DMS153 treated with DMSO at 0.1 percent for 48 hours (cell line): ENCODE results near the gene MRM3.
A peak's percentile ranks its signal among the peaks of the same experiment; 100 is the strongest.
"Not testable (repeated sequence)": the region's sequence is repeated elsewhere in the genome, so short reads cannot be mapped to it uniquely, and the experiment has no call there.

Experiments
- DNase-seq: peaks from one replicate; lab custom pipeline; 2025; ENCODE audit not compliant: unreplicated experiment; lab: John Stamatoyannopoulos, UW

Gene MRM3

GRCh38 chr17:781805-782731 lies at the start of gene MRM3, which contains the start of gene GLOD4:
TSS of gene MRM3 (plus strand) at chr17:782353. CDS start at chr17:782379, 26 bp downstream.
TSS of gene GLOD4 (minus strand) at chr17:782280. CDS start at chr17:782255, 25 bp downstream.
- peak; percentile 12 for DNase-seq

- DNase-seq: no peak
Measured at GRCh38 chr17:732902-733720, 49.0 kb upstream of the MRM3 start.

- DNase-seq: no peak
Measured at GRCh38 chr17:733743-734142, 48.4 kb upstream of the MRM3 start.

GRCh38 chr17:737561-738113 lies 44.5 kb upstream of the MRM3 start:
- DNase-seq: no peak

- no peak for DNase-seq
Measured at GRCh38 chr17:740240-741017, 41.7 kb upstream of the MRM3 start.

GRCh38 chr17:742147-742793 lies 39.9 kb upstream of the MRM3 start:
- no peak for DNase-seq

GRCh38 chr17:743139-743538 lies 39.0 kb upstream of the MRM3 start:
- DNase-seq: no peak

- DNase-seq: no peak
Measured at GRCh38 chr17:744937-745336, 37.2 kb upstream of the MRM3 start.

GRCh38 chr17:745406-745805 lies 36.7 kb upstream of the MRM3 start:
- DNase-seq: no peak

GRCh38 chr17:746181-746580 lies 36.0 kb upstream of the MRM3 start:
- DNase-seq: no peak

- no peak for DNase-seq
Measured at GRCh38 chr17:746783-747629, 35.1 kb upstream of the MRM3 start.

- DNase-seq: not testable (repeated sequence)
Measured at GRCh38 chr17:748604-749003, 33.5 kb upstream of the MRM3 start.

- DNase-seq: not testable (repeated sequence)
Measured at GRCh38 chr17:749359-749758, 32.8 kb upstream of the MRM3 start.

GRCh38 chr17:750431-751037 lies 31.6 kb upstream of the MRM3 start:
- DNase-seq: no peak

GRCh38 chr17:751269-752001 lies 30.7 kb upstream of the MRM3 start:
- no peak for DNase-seq

- peak; percentile 12 for DNase-seq
Measured at GRCh38 chr17:752002-752619, 30.0 kb upstream of the MRM3 start, which contains the start of gene GEMIN4. TSS of gene GEMIN4 (minus strand) at chr17:752264. CDS start at chr17:752142, 122 bp downstream.

- DNase-seq: no peak
Measured at GRCh38 chr17:752620-753219, 29.4 kb upstream of the MRM3 start.
